Measurements from ENCODE around the gene HACD2.

HACD2 gene

DNA sequence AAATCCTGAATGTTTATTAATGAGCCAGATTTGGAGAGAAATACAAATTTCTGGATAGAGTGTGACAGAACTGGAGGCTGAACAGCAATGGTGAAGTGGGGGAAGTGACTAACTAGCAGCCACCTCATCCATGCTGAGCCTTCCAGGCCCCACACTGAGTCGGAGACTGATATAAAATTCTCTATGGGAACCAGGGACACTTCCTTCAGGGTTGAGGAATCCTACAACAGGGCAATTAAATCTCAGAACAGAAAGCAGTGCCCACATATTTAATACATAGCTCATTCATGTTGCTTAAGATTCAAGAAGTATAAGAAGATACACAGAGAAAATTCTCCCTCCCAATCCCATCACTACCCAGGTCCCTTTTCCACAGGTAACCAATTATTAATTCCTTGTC lies 49.3 kb downstream of the HACD2 start:
- no peak for DNase-seq (ENCODE audit: low read depth, low spot score)
- Histone ChIP-seq H3K9ac (ENCODE audit: insufficient read length) (no peak overlapping the region), H3K36me3 (ENCODE audit: insufficient read depth, low read length) (no peaks in the 10 kb centered on the region), H3K9me3 (ENCODE audit: low read depth, low read length) (no peaks in the 10 kb centered on the region), H3K4me3 (no peak overlapping the region), H3K27ac (no peak overlapping the region)
- TF ChIP-seq POLR2AphosphoS5 (IDR thresholded peaks at IDR 0.05; ENCODE audit: borderline replicate concordance, low read depth, low read length) (no peak), FOXP2 (optimal IDR thresholded peaks at IDR 0.05; ENCODE audit: control extremely low read depth, extremely low read length, insufficient read depth) (no peak), EZH2 (IDR thresholded peaks at IDR 0.05) (no peak)

DNA sequence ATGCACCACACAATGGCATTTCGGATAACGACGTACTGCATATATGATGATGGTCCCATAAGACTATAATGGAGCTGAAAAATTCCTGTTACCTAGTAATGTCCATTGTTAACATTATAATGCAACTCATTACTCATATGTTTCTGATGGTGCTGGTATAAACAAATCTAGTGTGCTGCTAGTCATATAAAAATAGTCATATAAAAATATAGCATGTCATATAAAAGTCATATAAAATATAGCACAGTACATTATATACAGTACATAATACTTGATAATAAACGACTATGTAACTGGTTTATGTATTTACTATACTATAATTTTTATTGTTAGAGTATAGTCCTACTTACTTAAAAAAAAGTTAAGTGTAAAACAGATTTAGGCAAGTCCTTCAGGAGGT lies 50.6 kb downstream of the HACD2 start:
- TF ChIP-seq FOXP2 (optimal IDR thresholded peaks at IDR 0.05; ENCODE audit: control extremely low read depth, extremely low read length, insufficient read depth), result no peak
- TF ChIP-seq EZH2 (IDR thresholded peaks at IDR 0.05), result no peak
- H3K9ac ChIP-seq (ENCODE audit: insufficient read length), result no peak overlapping the region
- no peak for DNase-seq (ENCODE audit: low read depth, low spot score)
- no peaks in the 10 kb centered on the region for H3K36me3 ChIP-seq (ENCODE audit: insufficient read depth, low read length)
- no peak overlapping the region for H3K27ac ChIP-seq
- H3K4me3 ChIP-seq, result no peak overlapping the region
- H3K9me3 ChIP-seq (ENCODE audit: low read depth, low read length), result no peaks in the 10 kb centered on the region

GRCh38 chr3:123533554-123534159 lies 51.2 kb downstream of the HACD2 start:
- H3K9ac ChIP-seq (ENCODE audit: insufficient read length), result no peak overlapping the region
- H3K27ac ChIP-seq, result no peak overlapping the region
- no peak for DNase-seq (ENCODE audit: low read depth, low spot score)
- H3K4me3 ChIP-seq, result no peak overlapping the region
- no peaks in the 10 kb centered on the region for H3K36me3 ChIP-seq (ENCODE audit: insufficient read depth, low read length)
- TF ChIP-seq POLR2AphosphoS5 (IDR thresholded peaks at IDR 0.05; ENCODE audit: borderline replicate concordance, low read depth, low read length) (no peak), EZH2 (IDR thresholded peaks at IDR 0.05) (no peak), FOXP2 (optimal IDR thresholded peaks at IDR 0.05; ENCODE audit: control extremely low read depth, extremely low read length, insufficient read depth) (no peak)
- H3K9me3 ChIP-seq (ENCODE audit: low read depth, low read length), result no peaks in the 10 kb centered on the region

GRCh38 chr3:123528130-123528529 lies 56.7 kb downstream of the HACD2 start:
- Histone ChIP-seq H3K9ac (ENCODE audit: insufficient read length) (no peak overlapping the region), H3K36me3 (ENCODE audit: insufficient read depth, low read length) (peaks cover 10% of the 10 kb centered on the region; the same call in 1 of the 2 replicates), H3K4me3 (no peak overlapping the region), H3K9me3 (ENCODE audit: low read depth, low read length) (no peaks in the 10 kb centered on the region), H3K27ac (no peak overlapping the region)
- no peak for DNase-seq (ENCODE audit: low read depth, low spot score)
- TF ChIP-seq POLR2AphosphoS5 (IDR thresholded peaks at IDR 0.05; ENCODE audit: borderline replicate concordance, low read depth, low read length), result no peak
- no peak for TF ChIP-seq FOXP2 (optimal IDR thresholded peaks at IDR 0.05; ENCODE audit: control extremely low read depth, extremely low read length, insufficient read depth)
- TF ChIP-seq EZH2 (IDR thresholded peaks at IDR 0.05), result no peak

GRCh38 chr3:123527046-123527445 lies 57.8 kb downstream of the HACD2 start:
- no peaks in the 10 kb centered on the region for H3K9me3 ChIP-seq (ENCODE audit: low read depth, low read length)
- DNase-seq (ENCODE audit: low read depth, low spot score), result no peak
- H3K9ac ChIP-seq (ENCODE audit: insufficient read length), result no peak overlapping the region
- H3K36me3 ChIP-seq (ENCODE audit: insufficient read depth, low read length), result peaks cover 16% of the 10 kb centered on the region; the same call in 1 of the 2 replicates
- H3K27ac ChIP-seq, result no peak overlapping the region
- no peak for TF ChIP-seq FOXP2 (optimal IDR thresholded peaks at IDR 0.05; ENCODE audit: control extremely low read depth, extremely low read length, insufficient read depth)
- no peak overlapping the region for H3K4me3 ChIP-seq

DNA sequence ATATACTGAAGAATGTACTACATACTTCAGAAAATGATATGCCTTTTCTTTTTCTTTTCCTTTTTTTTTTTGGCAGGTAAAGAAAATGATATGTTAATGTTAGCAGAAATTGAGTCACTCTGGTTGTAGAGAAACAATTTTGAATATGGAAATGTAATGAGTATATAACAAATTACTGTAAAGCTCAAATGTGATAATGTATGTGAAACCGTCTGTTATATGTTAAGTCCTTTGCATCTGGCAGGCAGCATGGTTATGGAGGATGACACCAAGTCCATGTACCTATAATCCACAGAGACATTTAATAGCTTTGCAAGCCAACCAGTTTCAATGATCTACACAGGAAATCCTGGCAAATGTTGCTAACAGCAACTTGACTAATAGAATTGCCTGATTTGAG lies 58.4 kb downstream of the HACD2 start:
- Histone ChIP-seq H3K4me3 (no peak overlapping the region), H3K36me3 (ENCODE audit: insufficient read depth, low read length) (peaks cover 16% of the 10 kb centered on the region; the same call in 1 of the 2 replicates), H3K9me3 (ENCODE audit: low read depth, low read length) (no peaks in the 10 kb centered on the region), H3K9ac (ENCODE audit: insufficient read length) (no peak overlapping the region), H3K27ac (no peak overlapping the region)
- no peak for DNase-seq (ENCODE audit: low read depth, low spot score)
- TF ChIP-seq FOXP2 (optimal IDR thresholded peaks at IDR 0.05; ENCODE audit: control extremely low read depth, extremely low read length, insufficient read depth), result no peak
- no peak for TF ChIP-seq EZH2 (IDR thresholded peaks at IDR 0.05)
- no peak for TF ChIP-seq POLR2AphosphoS5 (IDR thresholded peaks at IDR 0.05; ENCODE audit: borderline replicate concordance, low read depth, low read length)

- DNase-seq (ENCODE audit: low read depth, low spot score), result no peak
- Histone ChIP-seq H3K9me3 (ENCODE audit: low read depth, low read length) (no peaks in the 10 kb centered on the region), H3K36me3 (ENCODE audit: insufficient read depth, low read length) (peaks cover 16% of the 10 kb centered on the region; the same call in 1 of the 2 replicates), H3K9ac (ENCODE audit: insufficient read length) (no peak overlapping the region), H3K27ac (no peak overlapping the region), H3K4me3 (no peak overlapping the region)
- no peak for TF ChIP-seq EZH2 (IDR thresholded peaks at IDR 0.05)
- no peak for TF ChIP-seq FOXP2 (optimal IDR thresholded peaks at IDR 0.05; ENCODE audit: control extremely low read depth, extremely low read length, insufficient read depth)
- no peak for TF ChIP-seq POLR2AphosphoS5 (IDR thresholded peaks at IDR 0.05; ENCODE audit: borderline replicate concordance, low read depth, low read length)
Observed at GRCh38 chr3:123525433-123525832, 59.4 kb downstream of the HACD2 start.

- no peak for TF ChIP-seq POLR2AphosphoS5 (IDR thresholded peaks at IDR 0.05; ENCODE audit: borderline replicate concordance, low read depth, low read length)
- no peak for TF ChIP-seq EZH2 (IDR thresholded peaks at IDR 0.05)
- no peak for TF ChIP-seq FOXP2 (optimal IDR thresholded peaks at IDR 0.05; ENCODE audit: control extremely low read depth, extremely low read length, insufficient read depth)
- Histone ChIP-seq H3K9me3 (ENCODE audit: low read depth, low read length) (no peaks in the 10 kb centered on the region), H3K9ac (ENCODE audit: insufficient read length) (no peak overlapping the region), H3K4me3 (no peak overlapping the region), H3K36me3 (ENCODE audit: insufficient read depth, low read length) (peaks cover 16% of the 10 kb centered on the region; the same call in 1 of the 2 replicates), H3K27ac (no peak overlapping the region)
- no peak for DNase-seq (ENCODE audit: low read depth, low spot score)
Observed at GRCh38 chr3:123524981-123525380, 59.9 kb downstream of the HACD2 start.

GRCh38 chr3:123523023-123523412 lies 61.8 kb downstream of the HACD2 start:
- TF ChIP-seq EZH2 (IDR thresholded peaks at IDR 0.05) (no peak), POLR2AphosphoS5 (IDR thresholded peaks at IDR 0.05; ENCODE audit: borderline replicate concordance, low read depth, low read length) (no peak), FOXP2 (optimal IDR thresholded peaks at IDR 0.05; ENCODE audit: control extremely low read depth, extremely low read length, insufficient read depth) (no peak)
- Histone ChIP-seq H3K9me3 (ENCODE audit: low read depth, low read length) (no peaks in the 10 kb centered on the region), H3K4me3 (no peak overlapping the region), H3K9ac (ENCODE audit: insufficient read length) (no peak overlapping the region), H3K36me3 (ENCODE audit: insufficient read depth, low read length) (peaks cover 16% of the 10 kb centered on the region; the same call in 1 of the 2 replicates), H3K27ac (no peak overlapping the region)
- DNase-seq (ENCODE audit: low read depth, low spot score), result no peak

Measured in SK-N-MC (cell line).